GM18517 (cell line): ENCODE data around the gene TOR3A.
"Not testable (repeated sequence)": the region's sequence is repeated elsewhere in the genome, so short reads cannot be mapped to it uniquely, and the experiment has no call there.

Experiments used
- ATAC-seq: cut with Tn5 transposase; IDR thresholded peaks from one replicate; pipeline ENCODE4 v1.9.1; 2021; ENCODE audit warnings: mild to moderate bottlenecking, moderate library complexity; ENCODE audit not compliant: unreplicated experiment

The TOR3A gene

DNA sequence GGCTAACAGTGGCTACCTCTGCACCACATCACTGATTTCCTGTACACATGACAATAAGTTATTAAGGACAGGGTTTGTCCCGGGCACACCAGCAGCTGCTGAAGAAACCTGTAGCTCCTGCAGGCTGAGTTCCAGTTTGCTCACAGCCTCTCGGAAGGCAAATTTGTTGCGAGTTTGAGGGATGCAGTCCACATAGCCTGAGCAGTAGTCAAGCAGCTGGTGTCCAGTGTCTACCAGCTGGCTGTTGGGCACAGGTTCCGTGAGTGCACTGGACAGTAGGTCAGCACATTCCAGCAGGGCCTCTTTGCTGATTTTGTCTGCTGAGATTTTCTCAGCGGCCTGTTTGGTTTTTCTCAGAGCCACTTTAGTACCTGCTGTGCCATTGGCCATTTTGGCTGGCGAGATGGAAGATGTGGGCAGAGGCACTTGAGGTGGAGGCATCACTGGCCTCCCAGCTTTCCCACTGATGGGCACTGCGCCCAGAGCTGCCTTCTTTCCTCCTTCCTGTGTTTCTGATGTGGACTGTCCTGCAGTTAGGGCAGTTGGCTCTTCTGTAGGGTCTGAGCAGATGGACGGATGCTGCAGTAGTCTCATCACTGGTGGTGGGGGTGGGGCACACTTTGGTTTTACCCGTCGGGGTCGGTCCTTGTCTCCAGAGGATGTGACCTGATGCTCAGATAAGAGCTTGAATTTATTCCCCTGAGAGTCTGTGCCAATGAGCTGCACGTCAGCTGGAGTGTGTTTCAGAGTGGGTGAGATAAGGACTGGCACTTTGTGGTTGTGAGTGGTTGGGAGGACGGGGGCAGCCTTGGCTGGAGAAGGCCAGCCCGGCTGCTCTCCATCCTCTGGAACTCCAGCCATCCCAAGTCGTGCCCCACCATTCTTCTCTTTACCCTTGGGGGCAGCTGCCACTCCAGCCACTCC lies 26.1 kb downstream of the TOR3A start:
- ATAC-seq = no peak

DNA sequence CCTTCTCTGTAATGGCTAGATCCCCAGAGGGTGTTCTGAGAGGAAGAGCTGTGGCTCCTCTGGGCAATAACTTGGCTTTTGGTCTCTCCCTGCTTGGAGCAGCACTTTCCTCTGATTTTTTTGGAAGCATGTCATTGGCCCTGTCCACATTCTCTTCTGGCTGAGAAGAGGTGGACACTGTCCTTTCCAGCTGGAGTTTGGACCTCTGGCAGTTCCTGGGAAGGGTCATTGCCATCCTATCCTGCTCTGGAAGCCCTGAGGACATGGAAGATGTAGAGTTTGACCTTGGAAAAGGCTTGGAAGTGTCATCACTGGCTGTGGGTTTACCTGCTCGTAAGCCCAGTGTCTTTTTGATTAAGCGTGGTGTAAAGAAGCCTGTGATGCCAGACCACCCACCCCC lies 26.8 kb downstream of the TOR3A start:
- no peak for ATAC-seq

GRCh38 chr1:179115181-179115580 lies 33.3 kb downstream of the TOR3A start:
- no peak for ATAC-seq

DNA sequence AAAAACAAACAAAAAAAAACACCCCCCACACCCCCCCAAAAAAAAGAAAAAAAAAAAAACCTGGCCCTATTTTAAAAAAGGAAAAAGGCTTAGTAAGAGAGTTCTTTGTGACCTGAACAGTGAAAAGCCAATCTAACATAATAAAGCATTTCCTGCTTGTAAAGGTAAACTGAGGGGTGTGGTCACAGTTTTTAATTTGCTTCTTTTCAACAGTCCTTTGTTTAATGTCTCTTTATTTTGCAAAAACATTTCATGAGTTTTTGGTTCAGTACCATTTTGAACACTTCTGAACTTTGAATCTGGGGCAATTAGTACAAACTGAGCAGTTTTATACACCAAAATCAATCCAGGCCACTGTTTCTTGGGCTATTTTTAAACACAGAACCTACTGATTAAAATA lies 37.6 kb downstream of the TOR3A start:
- ATAC-seq = no peak

- ATAC-seq = no peak
These were observed 38.9 kb downstream of the TOR3A start for GRCh38 chr1:179120736-179121135.

DNA sequence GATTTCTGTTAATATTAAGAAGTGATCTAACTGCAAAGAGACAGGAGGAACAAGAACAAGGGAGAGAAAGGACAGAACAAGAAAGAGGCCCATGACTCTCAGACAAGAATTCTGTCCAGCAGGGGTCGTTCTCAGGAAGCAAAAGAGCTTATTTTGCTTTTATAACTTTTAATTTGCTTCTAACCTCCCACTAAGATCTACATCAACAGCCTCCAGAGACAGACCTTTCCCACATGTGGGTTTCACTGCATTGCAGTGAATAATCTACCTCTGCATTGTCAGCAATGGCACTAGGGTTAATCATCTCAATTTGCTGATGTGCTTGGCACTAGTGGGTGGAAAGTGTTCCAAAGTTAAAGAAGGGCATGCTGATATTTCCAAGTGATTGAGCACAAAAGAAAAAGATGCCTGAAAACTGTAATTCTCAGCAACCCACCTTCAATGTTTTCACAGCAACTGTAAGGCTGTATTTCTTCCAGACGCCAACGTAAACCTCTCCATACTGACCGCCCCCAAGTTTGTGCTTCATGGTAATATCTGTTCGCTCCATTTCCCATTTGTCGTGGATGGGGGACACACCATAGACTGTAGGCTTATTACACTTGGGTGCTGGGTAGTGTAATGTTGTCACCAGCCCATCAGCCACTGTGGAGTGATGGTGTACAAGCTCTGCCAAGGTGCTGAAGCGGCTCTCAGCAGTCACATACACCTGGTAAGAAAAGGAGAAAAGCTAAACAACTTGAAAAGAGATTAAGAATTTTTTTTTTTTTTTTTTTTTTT lies 39.5 kb downstream of the TOR3A start:
- no peak for ATAC-seq

DNA sequence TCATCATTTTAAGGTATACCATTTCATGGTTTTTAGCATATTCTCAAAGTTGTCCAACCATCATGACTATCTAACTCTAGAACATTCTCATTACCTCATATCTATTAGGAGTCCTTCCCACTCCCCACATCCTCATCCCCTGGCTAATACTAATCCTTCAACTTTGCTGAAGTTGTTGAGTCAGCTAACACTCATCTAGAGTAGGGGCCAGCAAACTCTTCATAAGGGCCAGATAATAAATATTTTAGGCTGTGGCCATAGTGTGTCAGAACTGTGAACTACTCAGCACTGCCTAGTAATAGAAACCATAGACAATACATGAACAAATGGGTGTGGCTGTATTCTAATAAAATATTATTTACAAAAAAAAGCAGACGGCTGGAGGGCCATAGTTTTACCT lies 43.0 kb downstream of the TOR3A start:
- no peak for ATAC-seq

DNA sequence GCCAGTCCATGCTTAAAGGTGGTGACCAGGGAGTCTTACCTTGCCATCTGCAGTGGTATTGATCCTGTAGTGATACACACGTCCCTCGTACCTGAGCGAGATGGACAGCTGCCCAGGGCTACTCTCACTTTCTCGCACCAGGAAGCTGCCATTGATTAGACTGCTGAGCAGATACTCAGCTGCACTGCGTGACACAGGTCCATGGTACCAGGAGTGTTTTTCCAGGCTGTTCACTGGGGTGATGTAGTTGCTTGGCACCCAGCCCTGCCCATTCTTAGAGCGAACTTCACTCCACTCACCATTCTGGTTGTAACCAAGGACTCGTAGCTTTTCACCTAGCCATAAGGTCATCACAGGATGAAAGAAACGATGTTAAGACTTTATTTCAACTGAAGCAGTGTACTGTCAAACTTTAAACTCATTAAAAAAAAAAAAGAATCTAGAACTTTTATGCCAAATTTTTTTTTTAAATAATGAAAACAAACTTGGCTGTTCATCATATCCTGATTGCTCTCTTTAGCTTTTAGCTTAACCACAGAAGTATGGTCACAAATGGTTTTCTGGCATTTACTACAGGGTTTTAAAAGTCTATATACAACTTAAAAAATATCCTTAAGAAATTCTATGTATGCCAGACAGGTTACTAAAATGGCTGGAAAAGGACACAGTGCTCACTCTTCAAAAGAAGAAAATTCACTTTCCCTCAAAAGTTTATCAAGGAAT lies 44.6 kb downstream of the TOR3A start:
- no peak for ATAC-seq

- no peak for ATAC-seq
These were observed 45.5 kb downstream of the TOR3A start for GRCh38 chr1:179127163-179127895.

DNA sequence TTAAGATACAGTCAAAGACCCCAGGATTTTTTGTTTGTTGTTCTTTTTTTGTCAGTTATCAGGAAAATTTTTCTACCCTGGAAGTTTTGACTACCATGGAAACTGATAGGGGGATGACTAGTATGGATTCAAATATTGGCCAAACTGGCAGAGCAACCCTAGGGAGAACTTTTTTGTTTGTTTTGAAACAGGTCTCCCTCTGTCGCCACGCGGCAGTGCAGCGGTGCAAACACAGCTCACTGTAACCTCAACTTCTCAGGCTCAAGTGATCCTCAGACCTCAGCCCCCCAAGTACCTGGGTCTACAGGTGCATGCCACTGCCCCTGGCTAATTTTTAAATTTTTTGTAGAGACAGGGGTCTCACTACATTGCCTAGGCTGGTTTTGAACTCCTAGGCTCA lies 46.6 kb downstream of the TOR3A start:
- ATAC-seq = no peak

- peak; percentile 99 for ATAC-seq
These were observed 48.0 kb downstream of the TOR3A start for GRCh38 chr1:179129702-179130473.

GRCh38 chr1:179135168-179135567 lies 53.3 kb downstream of the TOR3A start:
- ATAC-seq = not testable (repeated sequence)

- ATAC-seq = not testable (repeated sequence)
These were observed 53.8 kb downstream of the TOR3A start for GRCh38 chr1:179135707-179136106.

- no peak for ATAC-seq
These were observed 55.9 kb downstream of the TOR3A start for GRCh38 chr1:179137617-179138255.

GRCh38 chr1:179138755-179139154 lies 56.9 kb downstream of the TOR3A start:
- ATAC-seq = not testable (repeated sequence)

- ATAC-seq = no peak
These were observed 59.9 kb downstream of the TOR3A start for GRCh38 chr1:179141592-179142251.

GRCh38 chr1:179142889-179143299 lies 61.0 kb downstream of the TOR3A start:
- no peak for ATAC-seq

DNA sequence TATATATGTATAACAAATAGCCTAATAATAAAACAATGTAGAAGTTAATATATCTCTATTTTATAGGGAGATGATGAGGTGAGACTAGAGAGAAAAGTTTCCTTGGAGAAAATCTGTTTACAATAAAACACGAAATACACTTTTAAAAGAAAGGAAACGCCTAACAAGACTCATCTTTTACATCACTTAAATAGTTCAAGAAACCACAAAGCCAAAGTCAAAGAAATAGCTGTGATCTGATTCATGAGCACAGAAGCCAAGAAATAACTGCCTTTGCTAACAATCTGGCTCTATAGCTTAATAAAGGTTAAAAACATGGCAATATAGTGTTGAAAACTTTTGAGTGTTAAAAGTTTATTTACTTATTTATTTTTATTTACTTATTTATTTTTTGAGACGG lies 61.5 kb downstream of the TOR3A start:
- no peak for ATAC-seq

GRCh38 chr1:179144626-179145025 lies 62.8 kb downstream of the TOR3A start:
- no peak for ATAC-seq
